H9 (cell line): ENCODE measurements around the gene ERC2. TPM values are rescaled to one million over a fixed set of nuclear protein-coding genes. Genes with fewer than 3 reads are reported as not detected.

ENCODE experiments used
- DNase-seq: peaks from one replicate; pipeline ENCODE4 v3.0.0-alpha.2; 2017
- H2AFZ ChIP-seq: one replicate; pipeline ENCODE4 v1.6.1; 2013; ENCODE audit warnings: mild to moderate bottlenecking, low read length, control low read depth, moderate library complexity
- H2AK5ac ChIP-seq: 2 replicates; pipeline ENCODE4 v1.6.1; 2013; ENCODE audit warnings: low read length, control low read depth, mixed read lengths; ENCODE audit not compliant: insufficient read length
- H2BK120ac ChIP-seq: one replicate; pipeline ENCODE4 v1.6.1; 2013; ENCODE audit warnings: low read depth, mild to moderate bottlenecking, low read length, control low read depth, inconsistent platforms; ENCODE audit not compliant: poor library complexity, severe bottlenecking
- H2BK12ac ChIP-seq: 2 replicates; pipeline ENCODE4 v1.6.1; 2013; ENCODE audit warnings: low read length, control low read depth, mixed read lengths, low read depth; ENCODE audit not compliant: insufficient read length
- H2BK15ac ChIP-seq: 2 replicates; pipeline ENCODE4 v1.6.1; 2013; ENCODE audit warnings: low read depth, low read length, control low read depth
- H2BK20ac ChIP-seq: one replicate; pipeline ENCODE4 v1.6.1; 2013; ENCODE audit warnings: low read depth, mild to moderate bottlenecking, low read length, control low read depth, inconsistent platforms; ENCODE audit not compliant: poor library complexity, severe bottlenecking
- H2BK5ac ChIP-seq: 2 replicates; pipeline ENCODE4 v1.6.1; 2013; ENCODE audit warnings: low read length, control low read depth, mixed read lengths; ENCODE audit not compliant: insufficient read length
- H3K14ac ChIP-seq: 2 replicates; pipeline ENCODE4 v1.6.1; 2013; ENCODE audit warnings: low read length, control low read depth; ENCODE audit not compliant: insufficient read depth
- H3K18ac ChIP-seq: 2 replicates; pipeline ENCODE4 v1.6.1; 2013; ENCODE audit warnings: low read depth, mild to moderate bottlenecking, mixed read lengths, low read length, control low read depth; ENCODE audit not compliant: insufficient read length
- H3K23ac ChIP-seq: 2 replicates; pipeline ENCODE4 v1.6.1; 2013; ENCODE audit warnings: low read length, control low read depth, mixed read lengths, low read depth; ENCODE audit not compliant: insufficient read length
- H3K23me2 ChIP-seq: 2 replicates; pipeline ENCODE4 v1.6.1; 2013; ENCODE audit warnings: low read depth, mild to moderate bottlenecking, mixed read lengths, low read length, control low read depth; ENCODE audit not compliant: insufficient read length, poor library complexity, severe bottlenecking
- H3K27ac ChIP-seq: 2 replicates; pipeline ENCODE4 v1.5.1; 2013; ENCODE audit warnings: low read length, control low read depth, mixed read lengths, low read depth; ENCODE audit not compliant: insufficient read length
- H3K27me3 ChIP-seq: 2 replicates; pipeline ENCODE4 v1.6.1; 2013; ENCODE audit warnings: low read length, control low read depth, inconsistent platforms; ENCODE audit not compliant: insufficient read depth
- H3K4ac ChIP-seq: 2 replicates; pipeline ENCODE4 v1.6.1; 2013; ENCODE audit warnings: low read depth, mild to moderate bottlenecking, control low read depth, inconsistent platforms, low read length, moderate library complexity
- H3K4me1 ChIP-seq: 2 replicates; pipeline ENCODE4 v1.6.1; 2013; ENCODE audit warnings: low read length, control low read depth, inconsistent platforms; ENCODE audit not compliant: insufficient read depth
- H3K4me2 ChIP-seq: 2 replicates; pipeline ENCODE4 v1.6.1; 2013; ENCODE audit warnings: low read length, control low read depth, mixed read lengths; ENCODE audit not compliant: insufficient read length, insufficient read depth
- H3K56ac ChIP-seq: 2 replicates; pipeline ENCODE4 v1.6.1; 2013; ENCODE audit warnings: low read depth, mild to moderate bottlenecking, mixed read lengths, low read length, control low read depth; ENCODE audit not compliant: insufficient read length
- H3K79me1 ChIP-seq: 2 replicates; pipeline ENCODE4 v1.6.1; 2013; ENCODE audit warnings: low read depth, mild to moderate bottlenecking, moderate library complexity, low read length, control low read depth, inconsistent platforms; ENCODE audit not compliant: insufficient read depth, poor library complexity, severe bottlenecking
- H3K79me2 ChIP-seq: 2 replicates; pipeline ENCODE4 v1.6.1; 2013; ENCODE audit warnings: low read length, control low read depth, inconsistent platforms; ENCODE audit not compliant: insufficient read depth
- H3K9ac ChIP-seq: 2 replicates; pipeline ENCODE4 v1.6.1; 2013; ENCODE audit warnings: low read length, control low read depth, mixed read lengths; ENCODE audit not compliant: insufficient read length; ENCODE audit errors: extremely low read depth
- H3K9me3 ChIP-seq: one replicate; pipeline ENCODE4 v1.6.1; 2013; ENCODE audit warnings: low read depth, low read length, inconsistent platforms; ENCODE audit not compliant: control insufficient read depth
- H3T11ph ChIP-seq: one replicate; pipeline ENCODE4 v1.6.1; 2013; ENCODE audit warnings: mild to moderate bottlenecking, low read length, control low read depth, inconsistent platforms
- H4K20me1 ChIP-seq: one replicate; pipeline ENCODE4 v1.6.1; 2013; ENCODE audit not compliant: control insufficient read depth, insufficient read length, insufficient read depth
- H4K5ac ChIP-seq: 2 replicates; pipeline ENCODE4 v1.6.1; 2013; ENCODE audit warnings: low read depth, mild to moderate bottlenecking, mixed read lengths, low read length, control low read depth; ENCODE audit not compliant: insufficient read length
- H4K8ac ChIP-seq: replicated peaks from 2 replicates; pipeline ENCODE4 v1.6.1; 2013; ENCODE audit warnings: low read length, control low read depth, mixed read lengths, low read depth; ENCODE audit not compliant: insufficient read length
- H4K91ac ChIP-seq: 2 replicates; pipeline ENCODE4 v1.6.1; 2013; ENCODE audit warnings: low read depth, mild to moderate bottlenecking, moderate library complexity, mixed read lengths, low read length, control low read depth; ENCODE audit not compliant: insufficient read length
- H3K27ac Mint-ChIP-seq, 3 experiments: 2 replicates in 2 of 3; 3 replicates in 1 of 3; pipeline ENCODE4 v1.8.0; 2020 to 2021; ENCODE audit warnings: mixed read lengths in 3 of 3, mild to moderate bottlenecking in 1 of 3, moderate library complexity in 1 of 3
- H3K27me3 Mint-ChIP-seq: 2 replicates; pipeline ENCODE4 v1.8.0; 2021; ENCODE audit warnings: low read depth, mild to moderate bottlenecking, moderate library complexity, mixed read lengths
- H3K36me3 Mint-ChIP-seq, 3 experiments: 2 replicates in 2 of 3; 3 replicates in 1 of 3; pipeline ENCODE4 v1.8.0; 2020 to 2021; ENCODE audit warnings: low read depth in 3 of 3, mixed read lengths in 3 of 3; ENCODE audit not compliant: insufficient read depth in 1 of 3
- H3K4me1 Mint-ChIP-seq, 2 experiments: 2 replicates each; pipeline ENCODE4 v1.8.0; 2020; ENCODE audit warnings: mixed read lengths in 2 of 2
- H3K4me3 Mint-ChIP-seq, 2 experiments: 2 replicates in 1 of 2; 3 replicates in 1 of 2; pipeline ENCODE4 v1.8.0; 2020 to 2021; ENCODE audit warnings: mild to moderate bottlenecking in 2 of 2, mixed read lengths in 2 of 2, moderate library complexity in 1 of 2
- H3K9me3 Mint-ChIP-seq, 2 experiments: 2 replicates in 1 of 2; 3 replicates in 1 of 2; pipeline ENCODE4 v1.8.0; 2020; ENCODE audit warnings: mild to moderate bottlenecking in 2 of 2, mixed read lengths in 2 of 2, moderate library complexity in 1 of 2
- WGBS: extraction: QIAGEN DNeasy Blood & Tissue Kit; methylation state at CpG from one replicate; pipeline ENCODE4 v1.1.7; 2013; ENCODE audit warnings: missing lambda C conversion rate, low lambda C conversion rate, mixed read lengths; ENCODE audit not compliant: insufficient read length; ENCODE audit errors: extremely low coverage; 5-methylcytosine and 5-hydroxymethylcytosine counted together
- total RNA-seq: library from RNA; stranded (reverse); gene quantifications from 2 replicates; pipeline ENCODE4 v1.2.1, GENCODE V29; 2021
- TF ChIP-seq, protein P1 (sequence below): fragments of 200-600 bp; sonication (generic); conservative IDR thresholded peaks from 3 replicates; pipeline ENCODE4 v1.8.0; 2021; ENCODE audit warnings: antibody characterized with exemption, mild to moderate bottlenecking

ERC2 gene
- total RNA-seq, 1 experiment from 2014 or later, result 15.4 TPM

DNA sequence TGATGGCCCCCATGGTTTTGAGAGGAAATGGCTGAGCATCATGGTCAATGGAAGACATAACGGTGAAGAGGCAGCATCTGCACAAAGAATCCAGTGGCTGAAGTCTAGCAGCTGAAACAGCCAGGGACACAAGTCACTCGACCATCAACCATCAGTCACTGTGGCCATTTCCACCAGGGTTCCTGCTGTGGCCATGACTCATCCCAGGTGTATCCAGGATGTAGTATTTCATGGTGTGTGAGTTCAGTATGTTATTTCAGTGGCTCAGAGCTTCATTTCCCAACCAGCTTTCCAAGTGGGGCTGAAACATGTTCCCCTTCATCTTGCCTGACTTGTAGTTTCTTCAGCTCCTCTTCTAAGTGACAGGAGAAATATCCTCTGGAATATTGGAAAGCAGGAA, 933.4 kb downstream of the ERC2 start:
- Mint-ChIP-seq H3K27ac (no peak overlapping the region), H3K36me3 (no peaks in the 10 kb centered on the region; a peak in 1 of 7 replicates), H3K4me1 (peaks cover 42 to 44% of the 10 kb centered on the region in 2 experiments), H3K4me3 (no peak overlapping the region), H3K27me3 (peaks cover 2% of the 10 kb centered on the region; the same call in 1 of the 2 replicates), H3K9me3 (no peaks in the 10 kb centered on the region)
- Histone ChIP-seq H3K9ac (no peak overlapping the region), H3K4ac (no peak overlapping the region), H3K27ac (no peak overlapping the region), H3K79me2 (no peaks in the 10 kb centered on the region), H2BK120ac (no peak overlapping the region), H3K4me2 (no peak overlapping the region), H3K18ac (no peak overlapping the region), H4K91ac (no peak overlapping the region), H3K23ac (no peak overlapping the region), H4K8ac (no peak overlapping the region), H3K56ac (no peak overlapping the region), H3K4me1 (peaks cover 4% of the 10 kb centered on the region; the same call in 1 of the 2 replicates), H2AFZ (no peak overlapping the region), H3K14ac (no peak overlapping the region), H4K5ac (no peak overlapping the region), H2BK15ac (no peak overlapping the region), H2BK12ac (no peak overlapping the region), H3K23me2 (no peaks in the 10 kb centered on the region), H3K79me1 (no peaks in the 10 kb centered on the region), H3T11ph (no peak overlapping the region), H3K9me3 (no peaks in the 10 kb centered on the region), H2BK5ac (no peak overlapping the region), H2BK20ac (no peak overlapping the region), H4K20me1 (no peaks in the 10 kb centered on the region), H2AK5ac (no peak overlapping the region), H3K27me3 (no peaks in the 10 kb centered on the region)
- TF ChIP-seq, protein P1, sequence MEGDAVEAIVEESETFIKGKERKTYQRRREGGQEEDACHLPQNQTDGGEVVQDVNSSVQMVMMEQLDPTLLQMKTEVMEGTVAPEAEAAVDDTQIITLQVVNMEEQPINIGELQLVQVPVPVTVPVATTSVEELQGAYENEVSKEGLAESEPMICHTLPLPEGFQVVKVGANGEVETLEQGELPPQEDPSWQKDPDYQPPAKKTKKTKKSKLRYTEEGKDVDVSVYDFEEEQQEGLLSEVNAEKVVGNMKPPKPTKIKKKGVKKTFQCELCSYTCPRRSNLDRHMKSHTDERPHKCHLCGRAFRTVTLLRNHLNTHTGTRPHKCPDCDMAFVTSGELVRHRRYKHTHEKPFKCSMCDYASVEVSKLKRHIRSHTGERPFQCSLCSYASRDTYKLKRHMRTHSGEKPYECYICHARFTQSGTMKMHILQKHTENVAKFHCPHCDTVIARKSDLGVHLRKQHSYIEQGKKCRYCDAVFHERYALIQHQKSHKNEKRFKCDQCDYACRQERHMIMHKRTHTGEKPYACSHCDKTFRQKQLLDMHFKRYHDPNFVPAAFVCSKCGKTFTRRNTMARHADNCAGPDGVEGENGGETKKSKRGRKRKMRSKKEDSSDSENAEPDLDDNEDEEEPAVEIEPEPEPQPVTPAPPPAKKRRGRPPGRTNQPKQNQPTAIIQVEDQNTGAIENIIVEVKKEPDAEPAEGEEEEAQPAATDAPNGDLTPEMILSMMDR, result no peak
- no CpG with 5 or more reads among the region's 2 CpGs for WGBS
- DNase-seq, result no peak
